ENCODE data around the gene FAM170B.

DNA sequence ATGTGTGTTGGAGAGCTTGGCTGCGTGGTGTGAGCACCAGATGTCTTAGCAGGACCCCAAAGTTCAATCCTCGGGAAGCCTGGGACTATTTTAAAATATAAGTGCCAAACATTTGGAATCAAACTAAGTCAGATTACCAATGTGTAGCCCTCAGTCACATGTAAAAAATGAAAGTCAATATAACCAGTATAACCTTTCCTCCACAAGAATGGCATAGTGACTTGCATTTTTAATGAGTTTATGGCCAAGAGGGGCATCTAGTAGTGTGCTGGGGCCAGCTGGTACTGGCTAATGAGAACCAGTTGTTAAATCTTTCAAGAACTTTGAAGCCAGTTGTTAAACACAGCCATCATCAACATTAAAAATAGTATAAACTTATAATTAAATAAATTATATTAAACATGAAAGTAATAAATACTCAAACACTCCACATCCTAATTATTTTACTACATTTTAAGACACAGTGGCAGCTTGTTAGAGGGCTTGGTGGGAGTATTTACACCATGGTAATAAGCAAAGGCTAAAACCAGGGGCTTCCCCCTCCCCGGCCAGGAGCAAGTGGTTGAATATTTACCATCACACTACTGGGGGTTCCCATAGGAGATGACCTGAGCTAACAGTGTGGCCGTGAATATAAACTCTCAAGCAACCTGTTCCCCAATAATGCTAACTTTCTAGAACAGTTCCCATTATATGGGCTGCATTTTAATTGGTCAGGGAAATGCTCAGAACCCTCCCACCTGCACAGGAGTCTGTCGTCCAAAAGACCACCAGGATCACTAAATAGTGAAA lies 7.9 kb upstream of the FAM170B start:
- TF ChIP-seq, protein P1, sequence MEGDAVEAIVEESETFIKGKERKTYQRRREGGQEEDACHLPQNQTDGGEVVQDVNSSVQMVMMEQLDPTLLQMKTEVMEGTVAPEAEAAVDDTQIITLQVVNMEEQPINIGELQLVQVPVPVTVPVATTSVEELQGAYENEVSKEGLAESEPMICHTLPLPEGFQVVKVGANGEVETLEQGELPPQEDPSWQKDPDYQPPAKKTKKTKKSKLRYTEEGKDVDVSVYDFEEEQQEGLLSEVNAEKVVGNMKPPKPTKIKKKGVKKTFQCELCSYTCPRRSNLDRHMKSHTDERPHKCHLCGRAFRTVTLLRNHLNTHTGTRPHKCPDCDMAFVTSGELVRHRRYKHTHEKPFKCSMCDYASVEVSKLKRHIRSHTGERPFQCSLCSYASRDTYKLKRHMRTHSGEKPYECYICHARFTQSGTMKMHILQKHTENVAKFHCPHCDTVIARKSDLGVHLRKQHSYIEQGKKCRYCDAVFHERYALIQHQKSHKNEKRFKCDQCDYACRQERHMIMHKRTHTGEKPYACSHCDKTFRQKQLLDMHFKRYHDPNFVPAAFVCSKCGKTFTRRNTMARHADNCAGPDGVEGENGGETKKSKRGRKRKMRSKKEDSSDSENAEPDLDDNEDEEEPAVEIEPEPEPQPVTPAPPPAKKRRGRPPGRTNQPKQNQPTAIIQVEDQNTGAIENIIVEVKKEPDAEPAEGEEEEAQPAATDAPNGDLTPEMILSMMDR (IDR thresholded peaks at IDR 0.05; ENCODE audit: low read depth, low read length, poor library complexity, severe bottlenecking): no peak
- no peak for TF ChIP-seq EZH2phosphoT487 (IDR thresholded peaks at IDR 0.05; ENCODE audit: borderline replicate concordance, low read length)
